ENCODE results near the gene PEX11G. TPM values are rescaled to one million over a fixed set of nuclear protein-coding genes. Genes with fewer than 3 reads are reported as not detected.

PEX11G gene
- total and polyA plus RNA-seq, 2 donors (not counting 3 experiments of a cell fraction or from before 2014, with no cell fraction given): 1.3 to 1.9 TPM

GRCh38 chr19:7509625-7510024 lies 20.8 kb upstream of the PEX11G start:
- Histone ChIP-seq H3K27ac (ENCODE audit: insufficient read depth, low read depth, low read length) (no peak overlapping the region), H3K9me1 (replicated peaks; ENCODE audit: control insufficient read depth, extremely low read depth, insufficient read depth, low read length) (no peaks in the 10 kb centered on the region), H3K36me3 (ENCODE audit: control insufficient read depth in 2 of 2, extremely low read depth in 1 of 2, insufficient read depth in 2 of 2, low read length in 2 of 2) (no peaks in the 10 kb centered on the region), H3K4me3 (replicated peaks in 1 of 3; ENCODE audit: insufficient read depth in 1 of 3, low read depth in 1 of 3, low read length in 3 of 3) (no peak overlapping the region), H3K27me3 (ENCODE audit: control insufficient read depth in 2 of 2, insufficient read depth in 2 of 2, low read length in 2 of 2) (peaks cover 0 to 3% of the 10 kb centered on the region in 2 experiments), H2AFZ (ENCODE audit: low read depth, low read length) (no peak overlapping the region), H3K9me3 (replicated peaks; ENCODE audit: control insufficient read depth, insufficient read depth, low read length) (no peaks in the 10 kb centered on the region), H3K9ac (replicated peaks; ENCODE audit: extremely low read depth, insufficient read depth, low read length) (no peak overlapping the region), H4K20me1 (replicated peaks; ENCODE audit: control insufficient read depth, extremely low read depth, insufficient read depth, low read length) (no peaks in the 10 kb centered on the region), H3K4me1 (ENCODE audit: control insufficient read depth, extremely low read depth, insufficient read depth, low read length) (no peaks in the 10 kb centered on the region), H3K79me2 (ENCODE audit: control insufficient read depth, insufficient read depth, low read length) (no peaks in the 10 kb centered on the region), H3K4me2 (ENCODE audit: insufficient read depth, low read length) (no peak overlapping the region)
- no peak for DNase-seq (ENCODE audit: low read depth, low spot score)
- ChIA-PET CTCF (interaction anchor here (2.4 kb wide), 1 partner anchor 12 kb away, joined by 9 read pairs; a partner anchor contains a TSS), POLR2A (no interaction called here)
- intact Hi-C loops (cut with micrococcal nuclease) (no loop called here), dilution Hi-C loops (cut with MboI; ENCODE audit: extremely low pct_ligation_motif_present, low sequenced_read_pairs) (no loop called here)
- no peak for TF ChIP-seq GATA2 (IDR thresholded peaks at IDR 0.05; ENCODE audit: insufficient read depth, insufficient read length, low read depth, low read length)
- TF ChIP-seq POLR2A (IDR thresholded peaks at IDR 0.05; ENCODE audit: low read depth, low read length): no peak
- TF ChIP-seq JUN (IDR thresholded peaks at IDR 0.05; ENCODE audit: borderline replicate concordance, insufficient read depth, insufficient read length, low read depth): no peak
- TF ChIP-seq CTCF (IDR thresholded peaks at IDR 0.05; ENCODE audit: extremely low read depth in 1 of 2, insufficient read depth in 1 of 2, low read depth in 1 of 2, low read length in 2 of 2): no peak
- TF ChIP-seq MYC (IDR thresholded peaks at IDR 0.05; ENCODE audit: low read depth, low read length): no peak
- TF ChIP-seq POLR2AphosphoS5 (IDR thresholded peaks at IDR 0.05; ENCODE audit: insufficient read depth, low read depth, low read length): no peak
- no peak for TF ChIP-seq FOS (IDR thresholded peaks at IDR 0.05; ENCODE audit: borderline replicate concordance, insufficient read depth, low read length)
- no peak for TF ChIP-seq MAX (IDR thresholded peaks at IDR 0.05; ENCODE audit: insufficient read depth, insufficient read length)
- TF ChIP-seq EZH2 (IDR thresholded peaks at IDR 0.05; ENCODE audit: borderline replicate concordance, low read depth, low read length, severe bottlenecking): no peak
- BruUV-seq (replicated peaks): no TSS peak
- no peak for FAIRE-seq
